ENCODE results near the gene HDAC2. TPM values are rescaled to one million over a fixed set of nuclear protein-coding genes. Genes with fewer than 3 reads are reported as not detected.
A peak's percentile ranks its signal among the peaks of the same experiment; 100 is the strongest.
"Not testable (repeated sequence)": the region's sequence is repeated elsewhere in the genome, so short reads cannot be mapped to it uniquely, and the experiment has no call there.

Gene HDAC2
- total RNA-seq, 1 donor from 2014 or later: 139 TPM

GRCh38 chr6:113997116-113997515, 26.2 kb upstream of the HDAC2 start:
- no peak for TF ChIP-seq CTCF (IDR thresholded peaks at IDR 0.05; ENCODE audit: insufficient read depth, low read length, poor library complexity, severe bottlenecking)
- H3K4me3 ChIP-seq (ENCODE audit: low read depth, low read length): no peak overlapping the region
- DNase-seq (ENCODE audit: low read depth): peak; percentile 52
- H3K36me3 ChIP-seq (ENCODE audit: control insufficient read depth, insufficient read depth, low read length): no peaks in the 10 kb centered on the region
- no peaks in the 10 kb centered on the region for H3K27me3 ChIP-seq (ENCODE audit: control insufficient read depth, insufficient read depth, low read length)

- peak; percentile 87 for DNase-seq (ENCODE audit: low read depth)
- no peak overlapping the region for H3K4me3 ChIP-seq (ENCODE audit: low read depth, low read length)
- no peaks in the 10 kb centered on the region for H3K27me3 ChIP-seq (ENCODE audit: control insufficient read depth, insufficient read depth, low read length)
- H3K36me3 ChIP-seq (ENCODE audit: control insufficient read depth, insufficient read depth, low read length): no peaks in the 10 kb centered on the region
- TF ChIP-seq CTCF (IDR thresholded peaks at IDR 0.05; ENCODE audit: insufficient read depth, low read length, poor library complexity, severe bottlenecking): no peak
These were observed 24.7 kb upstream of the HDAC2 start for GRCh38 chr6:113995634-113996033.

GRCh38 chr6:113994934-113995342, 24.0 kb upstream of the HDAC2 start:
- peak; percentile 92 for DNase-seq (ENCODE audit: low read depth)
- TF ChIP-seq CTCF (IDR thresholded peaks at IDR 0.05; ENCODE audit: insufficient read depth, low read length, poor library complexity, severe bottlenecking): peak; percentile 88
- Histone ChIP-seq H3K4me3 (ENCODE audit: low read depth, low read length) (no peak overlapping the region), H3K27me3 (ENCODE audit: control insufficient read depth, insufficient read depth, low read length) (no peaks in the 10 kb centered on the region), H3K36me3 (ENCODE audit: control insufficient read depth, insufficient read depth, low read length) (no peaks in the 10 kb centered on the region)

GRCh38 chr6:113989675-113990074, 18.7 kb upstream of the HDAC2 start:
- no peak for TF ChIP-seq CTCF (IDR thresholded peaks at IDR 0.05; ENCODE audit: insufficient read depth, low read length, poor library complexity, severe bottlenecking)
- H3K27me3 ChIP-seq (ENCODE audit: control insufficient read depth, insufficient read depth, low read length): no peaks in the 10 kb centered on the region
- no peak overlapping the region for H3K4me3 ChIP-seq (ENCODE audit: low read depth, low read length)
- no peaks in the 10 kb centered on the region for H3K36me3 ChIP-seq (ENCODE audit: control insufficient read depth, insufficient read depth, low read length)
- no peak for DNase-seq (ENCODE audit: low read depth)

- H3K27me3 ChIP-seq (ENCODE audit: control insufficient read depth, insufficient read depth, low read length); DNase-seq (ENCODE audit: low read depth); H3K4me3 ChIP-seq (ENCODE audit: low read depth, low read length); H3K36me3 ChIP-seq (ENCODE audit: control insufficient read depth, insufficient read depth, low read length): not testable (repeated sequence)
These were observed 11.7 kb upstream of the HDAC2 start for GRCh38 chr6:113982675-113983074.

- H3K27me3 ChIP-seq (ENCODE audit: control insufficient read depth, insufficient read depth, low read length): no peaks in the 10 kb centered on the region
- no peak overlapping the region for H3K4me3 ChIP-seq (ENCODE audit: low read depth, low read length)
- no peak for TF ChIP-seq CTCF (IDR thresholded peaks at IDR 0.05; ENCODE audit: insufficient read depth, low read length, poor library complexity, severe bottlenecking)
- DNase-seq (ENCODE audit: low read depth): no peak
- no peaks in the 10 kb centered on the region for H3K36me3 ChIP-seq (ENCODE audit: control insufficient read depth, insufficient read depth, low read length)
These were observed 11.2 kb upstream of the HDAC2 start for GRCh38 chr6:113982055-113982550.
